GM18526 (cell line): ENCODE measurements around the gene TPM1.

ENCODE experiments used
- POLR2A ChIP-seq: IDR thresholded peaks from 3 replicates; pipeline ENCODE4 v1.6.1; 2011; ENCODE audit not compliant: insufficient read length; ENCODE audit errors: extremely low read depth

TPM1 gene

DNA sequence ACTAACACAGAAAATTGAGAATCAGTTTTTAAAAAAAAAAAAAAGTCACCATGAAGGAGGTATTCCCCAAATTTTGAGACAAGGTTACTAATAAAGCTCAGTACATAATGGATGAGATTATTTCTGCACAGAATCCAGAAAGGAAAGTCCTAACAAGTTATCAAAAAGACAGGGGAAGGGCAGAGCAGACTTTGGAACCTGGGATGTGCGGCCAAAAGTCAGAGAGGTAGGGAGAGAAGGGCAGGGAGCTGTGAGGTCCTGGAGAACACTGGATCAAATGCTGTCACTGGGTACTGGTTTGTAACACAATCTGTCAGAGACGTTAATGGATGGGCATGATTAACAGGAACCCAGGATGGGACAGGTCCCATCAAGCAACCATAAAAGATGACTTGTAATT is 67.0 kb downstream of the TPM1 start:
- TF ChIP-seq POLR2A: no peak

DNA sequence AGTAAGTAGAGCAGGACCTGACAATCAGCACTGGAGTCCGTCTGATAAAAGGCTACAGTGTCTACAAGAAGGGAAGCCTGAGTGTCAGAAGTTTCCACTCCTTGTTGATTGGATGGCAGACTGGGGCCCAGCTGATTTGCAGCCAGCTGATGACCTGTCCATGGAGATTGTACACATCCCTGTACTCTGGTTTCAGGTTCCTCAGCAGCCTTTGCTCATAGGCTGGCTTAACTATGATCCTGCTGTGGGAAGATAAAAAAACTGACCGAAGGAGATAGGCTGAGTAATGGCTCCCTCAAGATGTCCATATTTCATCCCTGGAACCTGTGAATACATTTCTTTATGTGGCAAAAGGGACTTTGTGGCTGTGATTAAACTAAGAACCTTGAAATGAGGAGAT is 67.4 kb downstream of the TPM1 start:
- no peak for TF ChIP-seq POLR2A

DNA sequence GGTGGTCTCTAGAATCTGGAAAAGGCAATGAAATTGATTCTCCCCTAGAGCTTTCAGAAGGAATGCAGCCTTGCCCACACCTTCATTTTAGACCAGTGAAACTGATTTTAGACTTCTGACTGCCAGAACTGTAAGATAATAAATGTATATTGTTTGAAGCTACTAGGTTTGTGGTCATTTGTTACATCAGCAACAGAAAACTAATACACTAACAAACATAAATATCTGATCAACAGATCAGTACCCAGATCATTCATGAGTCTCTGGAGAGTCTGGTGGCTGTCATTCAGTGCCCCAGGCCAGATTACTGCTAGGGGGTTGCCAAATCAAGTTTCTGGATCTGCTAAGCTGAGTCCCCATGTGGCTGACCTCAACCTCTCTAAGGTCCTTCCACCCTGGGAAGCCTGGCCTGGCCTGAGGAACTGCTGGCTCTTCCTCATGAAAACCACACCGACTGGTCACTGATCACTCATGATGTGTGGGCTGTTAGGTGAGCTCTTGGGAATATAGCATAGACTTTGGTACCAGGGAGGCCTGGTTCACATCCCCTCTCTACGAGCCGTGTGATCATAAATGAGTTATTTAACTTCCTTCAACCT is 68.0 kb downstream of the TPM1 start:
- no peak for TF ChIP-seq POLR2A

DNA sequence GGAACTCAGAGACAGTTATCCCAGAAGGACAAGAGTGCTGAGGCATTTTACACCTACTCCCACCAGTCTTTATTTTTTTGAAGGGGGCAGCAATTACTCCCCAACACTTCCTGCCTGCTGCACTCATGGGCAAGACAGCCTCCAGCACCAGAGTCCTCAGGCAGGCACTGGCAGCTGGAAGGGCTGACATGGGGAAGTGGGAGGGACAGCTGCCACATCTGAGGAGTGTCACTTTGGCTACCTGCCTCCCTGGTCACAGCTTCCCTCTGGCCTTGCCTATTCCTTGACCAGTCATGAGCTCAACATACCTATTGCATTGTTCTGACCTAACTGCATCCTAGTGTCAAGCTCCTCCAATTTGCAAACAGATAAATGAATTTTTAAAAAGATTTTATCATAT is 68.9 kb downstream of the TPM1 start:
- no peak for TF ChIP-seq POLR2A

DNA sequence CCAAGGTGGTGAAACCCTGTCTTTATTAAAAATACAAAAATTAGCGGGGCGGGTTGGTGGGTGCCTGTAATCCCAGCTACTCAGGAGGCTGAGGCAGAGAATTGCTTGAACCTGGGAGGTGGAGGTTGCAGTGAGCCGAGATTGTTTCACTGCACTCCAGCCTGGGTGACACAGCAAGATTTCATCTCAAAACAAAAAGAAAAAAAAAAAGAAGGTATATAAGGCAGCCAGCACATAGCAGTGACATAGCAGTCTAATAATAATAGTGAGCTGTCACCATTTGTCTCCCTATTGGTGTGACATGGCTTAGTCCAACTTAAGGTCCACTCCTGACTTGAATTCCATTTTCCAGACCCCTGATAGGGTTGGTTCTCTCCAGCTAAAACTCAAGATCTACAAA is 70.3 kb downstream of the TPM1 start:
- TF ChIP-seq POLR2A: no peak

DNA sequence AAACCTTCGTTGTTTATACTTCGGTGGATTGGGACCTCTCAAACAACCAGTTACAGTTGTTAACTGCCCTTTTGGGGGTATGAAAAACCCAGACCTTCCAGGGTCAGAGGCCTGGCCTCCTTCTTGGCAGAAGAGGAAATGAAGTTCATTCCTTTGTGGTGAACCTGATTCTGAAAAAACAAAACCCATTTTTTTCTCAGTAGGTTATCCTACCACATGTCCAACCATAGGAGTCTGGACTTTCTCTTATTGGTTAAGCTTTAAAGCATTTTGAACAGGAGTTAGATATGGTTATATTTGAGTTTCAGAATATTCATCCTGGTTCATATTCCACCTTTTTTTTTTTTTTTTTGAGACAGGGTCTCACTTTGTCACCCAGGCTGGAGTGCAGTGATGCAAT is 71.9 kb downstream of the TPM1 start:
- no peak for TF ChIP-seq POLR2A
